Measurements from ENCODE around the gene TNFSF15. TPM values are rescaled to one million over a fixed set of nuclear protein-coding genes. Genes with fewer than 3 reads are reported as not detected.
"Not testable (repeated sequence)": the region's sequence is repeated elsewhere in the genome, so short reads cannot be mapped to it uniquely, and the experiment has no call there.

TNFSF15 gene
- total RNA-seq, 4 donors from 2014 or later, result 0.06 to 0.83 (median 0.25) TPM

GRCh38 chr9:114738581-114739316 lies 67.1 kb downstream of the TNFSF15 start:
- Histone ChIP-seq H3K4me3 (no peak overlapping the region), H3K36me3 (no peaks in the 10 kb centered on the region), H3K9me3 (no peaks in the 10 kb centered on the region), H3K4me1 (peaks cover 0 to 14% (median 9%) of the 10 kb centered on the region in 4 donors), H3K27me3 (no peaks in the 10 kb centered on the region), H3K27ac (replicated peaks in 1 of 4) (no peak overlapping the region)
- TF ChIP-seq POLR2A (IDR thresholded peaks at IDR 0.05; ENCODE audit: low read depth), result no peak
- no peak for TF ChIP-seq EP300 (IDR thresholded peaks at IDR 0.05)
- TF ChIP-seq CTCF (IDR thresholded peaks at IDR 0.05), result peak; percentile 80 to 83 (median 82)
- TF ChIP-seq POLR2AphosphoS5 (IDR thresholded peaks at IDR 0.05), result peak in 1 of 2 donors; percentile 45
- 29% methylated on average over 8 of the region's 8 CpGs for WGBS
- peak; percentile 95 for DNase-seq (ENCODE audit: extremely low spot score)
- intact Hi-C loops (cut with DNase I), result loop anchor here (2.0 kb wide), 3 partner anchors 172 to 782 kb away; no protein-coding TSS in a partner anchor

- Histone ChIP-seq H3K9me3 (no peaks in the 10 kb centered on the region), H3K27ac (replicated peaks in 1 of 4) (no peak overlapping the region), H3K27me3 (no peaks in the 10 kb centered on the region), H3K4me3 (no peak overlapping the region), H3K36me3 (no peaks in the 10 kb centered on the region), H3K4me1 (peaks cover 0 to 14% (median 9%) of the 10 kb centered on the region in 4 donors)
- 91% methylated on average over 4 of the region's 4 CpGs for WGBS
- intact Hi-C loops (cut with DNase I), result loop anchor here (2.0 kb wide), 3 partner anchors 173 to 783 kb away; no protein-coding TSS in a partner anchor
- DNase-seq (ENCODE audit: extremely low spot score), result no peak
- TF ChIP-seq EP300 (IDR thresholded peaks at IDR 0.05), result no peak
- TF ChIP-seq CTCF (IDR thresholded peaks at IDR 0.05), result no peak
- TF ChIP-seq POLR2AphosphoS5 (IDR thresholded peaks at IDR 0.05), result no peak
- no peak for TF ChIP-seq POLR2A (IDR thresholded peaks at IDR 0.05; ENCODE audit: low read depth)
Observed at GRCh38 chr9:114737847-114738246, 68.0 kb downstream of the TNFSF15 start.

GRCh38 chr9:114737118-114737517 lies 68.7 kb downstream of the TNFSF15 start:
- Histone ChIP-seq H3K36me3 (no peaks in the 10 kb centered on the region), H3K4me1 (peaks cover 0 to 14% (median 9%) of the 10 kb centered on the region in 4 donors), H3K4me3 (no peak overlapping the region), H3K27me3 (no peaks in the 10 kb centered on the region), H3K27ac (replicated peaks in 1 of 4) (no peak overlapping the region), H3K9me3 (no peaks in the 10 kb centered on the region)
- intact Hi-C loops (cut with DNase I), result no loop called here
- no peak for TF ChIP-seq CTCF (IDR thresholded peaks at IDR 0.05)
- no peak for TF ChIP-seq POLR2A (IDR thresholded peaks at IDR 0.05; ENCODE audit: low read depth)
- TF ChIP-seq POLR2AphosphoS5 (IDR thresholded peaks at IDR 0.05), result no peak
- no peak for TF ChIP-seq EP300 (IDR thresholded peaks at IDR 0.05)
- WGBS, result 90% methylated on average over 3 of the region's 3 CpGs
- no peak for DNase-seq (ENCODE audit: extremely low spot score)

GRCh38 chr9:114735704-114736103 lies 70.1 kb downstream of the TNFSF15 start:
- no peaks in the 10 kb centered on the region for H3K36me3 ChIP-seq
- H3K27ac ChIP-seq (replicated peaks in 1 of 4), result no peak overlapping the region
- intact Hi-C loops (cut with DNase I), result no loop called here
- no peak for DNase-seq (ENCODE audit: extremely low spot score)
- H3K27me3 ChIP-seq, result no peaks in the 10 kb centered on the region
- TF ChIP-seq CTCF (IDR thresholded peaks at IDR 0.05) (no peak), POLR2A (IDR thresholded peaks at IDR 0.05; ENCODE audit: low read depth) (no peak), POLR2AphosphoS5 (IDR thresholded peaks at IDR 0.05) (no peak), EP300 (IDR thresholded peaks at IDR 0.05) (no peak)
- WGBS, result 51% methylated on average over 4 of the region's 4 CpGs
- no peak overlapping the region for H3K4me3 ChIP-seq
- H3K9me3 ChIP-seq, result no peaks in the 10 kb centered on the region
- peaks cover 0 to 14% (median 9%) of the 10 kb centered on the region in 4 donors for H3K4me1 ChIP-seq

- WGBS, result 86% methylated on average over 5 of the region's 5 CpGs
- intact Hi-C loops (cut with DNase I), result not testable (repeated sequence)
Observed at GRCh38 chr9:114735139-114735538, 70.7 kb downstream of the TNFSF15 start.

More at GRCh38 chr9:114735139-114735538, 70.7 kb downstream of the TNFSF15 start:
- H3K4me1 ChIP-seq, result peaks cover 0 to 14% (median 9%) of the 10 kb centered on the region in 4 donors
- H3K27ac ChIP-seq (replicated peaks in 1 of 4); H3K27me3 ChIP-seq; H3K9me3 ChIP-seq; H3K4me3 ChIP-seq; H3K36me3 ChIP-seq; DNase-seq (ENCODE audit: extremely low spot score): not testable (repeated sequence)

Other genes with a start within 250 kb of the TNFSF15 start
- gene ATP6V1G1, start 218.3 kb downstream of the TNFSF15 start, total RNA-seq, result 100 to 1,000 TPM in 2 of 4 donors, 10 to 100 TPM in 2; 88.0 to 135 (median 113) TPM
- 10 to 100 TPM in 2 of 4 donors, 1 to 10 TPM in 2; 7.8 to 17.9 (median 10.2) TPM for gene TMEM268, start 194.7 kb downstream of the TNFSF15 start, total RNA-seq
- gene TEX53, start 148.2 kb downstream of the TNFSF15 start, total RNA-seq, result not detected
- gene TEX48, start 123.8 kb downstream of the TNFSF15 start, total RNA-seq, result not detected
- gene TNFSF8, start 124.6 kb upstream of the TNFSF15 start, total RNA-seq, result 1 to 10 TPM in 2 of 4 donors, under 1 TPM in 2; 0.46 to 4.0 (median 1.4) TPM